ENCODE results near the gene MVB12A. TPM values are rescaled to one million over a fixed set of nuclear protein-coding genes. Genes with fewer than 3 reads are reported as not detected.

The MVB12A gene
- total and polyA plus RNA-seq, 10 of the 15 experiments (the other 5 are each of a cell fraction or from before 2014, with no cell fraction given) = 1.2 to 47.6 (median 26.3) TPM

- TF ChIP-seq BCLAF1 (IDR thresholded peaks at IDR 0.05) = no peak
- TF ChIP-seq HCFC1 (IDR thresholded peaks at IDR 0.05; ENCODE audit: low read length) = no peak; the same call in 1 of the 2 replicates
- peak; percentile 83 for TF ChIP-seq CHD2 (IDR thresholded peaks at IDR 0.05; ENCODE audit: borderline replicate concordance, low read depth, low read length)
- TF ChIP-seq BACH1 (IDR thresholded peaks at IDR 0.05; ENCODE audit: borderline replicate concordance) = no peak
- 0 out of 2 replicates have a peak, but pooled peaks have one; percentile 51 for TF ChIP-seq MLLT1 (IDR thresholded peaks at IDR 0.05)
- TF ChIP-seq TCF3 (IDR thresholded peaks at IDR 0.05; ENCODE audit: borderline replicate concordance, insufficient read depth, low read depth, low read length) = no peak
- no peak for TF ChIP-seq TARDBP (IDR thresholded peaks at IDR 0.05; ENCODE audit: borderline replicate concordance)
- TF ChIP-seq ZBED1 (IDR thresholded peaks at IDR 0.05; ENCODE audit: borderline replicate concordance) = no peak
- TF ChIP-seq BCL3 (IDR thresholded peaks at IDR 0.05; ENCODE audit: borderline replicate concordance, insufficient read depth, low read depth, low read length, poor library complexity, severe bottlenecking) = no peak
- no peak for TF ChIP-seq NR2C2 (IDR thresholded peaks at IDR 0.05; ENCODE audit: borderline replicate concordance, control insufficient read depth, insufficient read length, low read depth)
- TF ChIP-seq POLR2A (IDR thresholded peaks at IDR 0.05; ENCODE audit: low read depth, low read length) = no peak
- peak; percentile 52 to 76; a peak in 2 of 4 replicates for TF ChIP-seq BHLHE40 (IDR thresholded peaks at IDR 0.05; ENCODE audit: borderline replicate concordance in 1 of 2, low read depth in 2 of 2, low read length in 1 of 2)
- no peak for TF ChIP-seq NFXL1 (IDR thresholded peaks at IDR 0.05; ENCODE audit: borderline replicate concordance)
- TF ChIP-seq MXI1 (IDR thresholded peaks at IDR 0.05; ENCODE audit: low read depth, low read length) = peak; percentile 93
Measured at GRCh38 chr19:17469481-17470067, 49.7 kb downstream of the MVB12A start (continued).
